ENCODE results near the gene GYG2. TPM values are rescaled to one million over a fixed set of nuclear protein-coding genes. Genes with fewer than 3 reads are reported as not detected.

The GYG2 gene
- total and polyA plus RNA-seq, 2 of the 13 experiments (the other 11 are each of a cell fraction or from before 2014, with no cell fraction given): 20.0 to 24.3 TPM

- Histone ChIP-seq H3K4me3 (replicated peaks in 1 of 3; ENCODE audit: insufficient read depth in 1 of 3, low read depth in 2 of 3, low read length in 3 of 3) (no peak overlapping the region), H3K9me3 (ENCODE audit: low read length) (no peaks in the 10 kb centered on the region), H3K4me1 (ENCODE audit: insufficient read depth, low read length) (peaks cover 28% of the 10 kb centered on the region), H3K27me3 (ENCODE audit: control insufficient read depth in 1 of 2, insufficient read depth in 2 of 2, low read length in 2 of 2) (no peaks in the 10 kb centered on the region), H4K20me1 (ENCODE audit: insufficient read depth, low read length) (no peaks in the 10 kb centered on the region), H3K36me3 (replicated peaks in 1 of 2; ENCODE audit: control insufficient read depth in 1 of 2, insufficient read depth in 2 of 2, low read length in 2 of 2) (no peaks in the 10 kb centered on the region), H3K9ac (ENCODE audit: insufficient read depth, low read depth, low read length) (no peak overlapping the region), H3K27ac (ENCODE audit: extremely low read length, insufficient read depth, low read length) (no peak overlapping the region), H2AFZ (ENCODE audit: low read length) (no peak overlapping the region), H3K79me2 (ENCODE audit: insufficient read depth, low read length) (no peaks in the 10 kb centered on the region), H3K4me2 (ENCODE audit: low read depth, low read length) (no peak overlapping the region)
- POLR2A ChIA-PET: no interaction called here
- FAIRE-seq (no peak), DNase-seq (ENCODE audit: low spot score) (no peak), ATAC-seq (no peak)
- 73% methylated on average over 2 of the region's 6 CpGs for WGBS (ENCODE audit: low lambda C conversion rate)
- intact Hi-C loops (cut with micrococcal nuclease; ENCODE audit: unreplicated experiment) (no loop called here), in situ Hi-C loops (cut with HindIII; ENCODE audit: extremely low pct_ligation_motif_present, low pct_unique_long_range_greater_than_20kb) (no loop called here)
- CTCF ChIA-PET (ENCODE audit: low intra/inter-chr PET ratio, low total read pairs): no interaction called here
- TF ChIP-seq XBP1 (CRISPR knock-in tag; IDR thresholded peaks at IDR 0.05): no peak
- TF ChIP-seq JUND (CRISPR knock-in tag; IDR thresholded peaks at IDR 0.05): no peak
- no peak for TF ChIP-seq HMGXB4 (CRISPR knock-in tag; IDR thresholded peaks at IDR 0.05; ENCODE audit: borderline replicate concordance in 1 of 2, low read depth in 1 of 2)
- TF ChIP-seq ZNF749 (CRISPR knock-in tag; IDR thresholded peaks at IDR 0.05; ENCODE audit: borderline replicate concordance): no peak
- no peak for TF ChIP-seq E2F5 (CRISPR knock-in tag; conservative IDR thresholded peaks at IDR 0.05)
- no TSS peak for BruUV-seq (replicated peaks)
Observed at GRCh38 chrX:2784026-2784425, 44.7 kb upstream of the GYG2 start.

GRCh38 chrX:2785538-2785937, 43.2 kb upstream of the GYG2 start:
- ATAC-seq (no peak), FAIRE-seq (no peak)
- TF ChIP-seq ETS1 (CRISPR knock-in tag; IDR thresholded peaks at IDR 0.05) (no peak), ZNF784 (CRISPR knock-in tag; IDR thresholded peaks at IDR 0.05; ENCODE audit: borderline replicate concordance) (no peak), BCL3 (CRISPR knock-in tag; IDR thresholded peaks at IDR 0.05) (no peak), MATR3 (CRISPR knock-in tag; IDR thresholded peaks at IDR 0.05) (no peak), ZNF660 (CRISPR knock-in tag; IDR thresholded peaks at IDR 0.05; ENCODE audit: borderline replicate concordance, low read depth) (no peak), ZNF761 (CRISPR knock-in tag; conservative IDR thresholded peaks at IDR 0.05) (no peak)

More at GRCh38 chrX:2785538-2785937, 43.2 kb upstream of the GYG2 start:
- H3K36me3 ChIP-seq (replicated peaks in 1 of 2; ENCODE audit: control insufficient read depth in 1 of 2, insufficient read depth in 2 of 2, low read length in 2 of 2): no peaks in the 10 kb centered on the region
- no peaks in the 10 kb centered on the region for H3K27me3 ChIP-seq (ENCODE audit: control insufficient read depth in 1 of 2, insufficient read depth in 2 of 2, low read length in 2 of 2)
- H2AFZ ChIP-seq (ENCODE audit: low read length): no peak overlapping the region
- H3K9me3 ChIP-seq (ENCODE audit: low read length): no peaks in the 10 kb centered on the region
- in situ Hi-C loops (cut with HindIII; ENCODE audit: extremely low pct_ligation_motif_present, low pct_unique_long_range_greater_than_20kb): no loop called here
- no peak overlapping the region for H3K27ac ChIP-seq (ENCODE audit: extremely low read length, insufficient read depth, low read length)
- H3K4me3 ChIP-seq (replicated peaks in 1 of 3; ENCODE audit: insufficient read depth in 1 of 3, low read depth in 2 of 3, low read length in 3 of 3): no peak overlapping the region
- no peak overlapping the region for H3K9ac ChIP-seq (ENCODE audit: insufficient read depth, low read depth, low read length)
- no TSS peak for BruUV-seq (replicated peaks)
- CTCF ChIA-PET (ENCODE audit: low intra/inter-chr PET ratio, low total read pairs): no interaction called here
- intact Hi-C loops (cut with micrococcal nuclease; ENCODE audit: unreplicated experiment): no loop called here
- WGBS (ENCODE audit: low lambda C conversion rate): 0% methylated on average over 1 of the region's 4 CpGs
- no peaks in the 10 kb centered on the region for H4K20me1 ChIP-seq (ENCODE audit: insufficient read depth, low read length)
- no peak overlapping the region for H3K4me2 ChIP-seq (ENCODE audit: low read depth, low read length)
- POLR2A ChIA-PET: no interaction called here
- DNase-seq (ENCODE audit: low spot score): no peak
- H3K79me2 ChIP-seq (ENCODE audit: insufficient read depth, low read length): no peaks in the 10 kb centered on the region
- peaks cover 22% of the 10 kb centered on the region for H3K4me1 ChIP-seq (ENCODE audit: insufficient read depth, low read length)
